ENCODE measurements around the gene SIRT5.

The SIRT5 gene

GRCh38 chr6:13558718-13559117, 15.7 kb upstream of the SIRT5 start:
- no peak overlapping the region for H3K4me3 ChIP-seq (ENCODE audit: low read length)
- no peak overlapping the region for H2AFZ ChIP-seq (ENCODE audit: low read depth, low read length)
- H3K27me3 ChIP-seq (ENCODE audit: low read depth, low read length): no peaks in the 10 kb centered on the region
- H3K4me1 ChIP-seq (ENCODE audit: low read length): no peaks in the 10 kb centered on the region
- no peaks in the 10 kb centered on the region for H3K9me3 ChIP-seq (ENCODE audit: insufficient read depth, low read length)
- no peak overlapping the region for H3K27ac ChIP-seq (ENCODE audit: low read length)
- H3K79me2 ChIP-seq (ENCODE audit: low read length): no peaks in the 10 kb centered on the region
- no peaks in the 10 kb centered on the region for H3K36me3 ChIP-seq (replicated peaks; ENCODE audit: low read depth, low read length)
- H4K20me1 ChIP-seq (ENCODE audit: insufficient read depth, low read length): no peaks in the 10 kb centered on the region
- H3K4me2 ChIP-seq (ENCODE audit: low read length): no peak overlapping the region
- no peak for TF ChIP-seq EZH2phosphoT487 (IDR thresholded peaks at IDR 0.05; ENCODE audit: low read depth)
- TF ChIP-seq, protein P1, sequence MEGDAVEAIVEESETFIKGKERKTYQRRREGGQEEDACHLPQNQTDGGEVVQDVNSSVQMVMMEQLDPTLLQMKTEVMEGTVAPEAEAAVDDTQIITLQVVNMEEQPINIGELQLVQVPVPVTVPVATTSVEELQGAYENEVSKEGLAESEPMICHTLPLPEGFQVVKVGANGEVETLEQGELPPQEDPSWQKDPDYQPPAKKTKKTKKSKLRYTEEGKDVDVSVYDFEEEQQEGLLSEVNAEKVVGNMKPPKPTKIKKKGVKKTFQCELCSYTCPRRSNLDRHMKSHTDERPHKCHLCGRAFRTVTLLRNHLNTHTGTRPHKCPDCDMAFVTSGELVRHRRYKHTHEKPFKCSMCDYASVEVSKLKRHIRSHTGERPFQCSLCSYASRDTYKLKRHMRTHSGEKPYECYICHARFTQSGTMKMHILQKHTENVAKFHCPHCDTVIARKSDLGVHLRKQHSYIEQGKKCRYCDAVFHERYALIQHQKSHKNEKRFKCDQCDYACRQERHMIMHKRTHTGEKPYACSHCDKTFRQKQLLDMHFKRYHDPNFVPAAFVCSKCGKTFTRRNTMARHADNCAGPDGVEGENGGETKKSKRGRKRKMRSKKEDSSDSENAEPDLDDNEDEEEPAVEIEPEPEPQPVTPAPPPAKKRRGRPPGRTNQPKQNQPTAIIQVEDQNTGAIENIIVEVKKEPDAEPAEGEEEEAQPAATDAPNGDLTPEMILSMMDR (IDR thresholded peaks at IDR 0.05; ENCODE audit: low read depth, low read length): no peak
- H3K9ac ChIP-seq (ENCODE audit: low read length): no peak overlapping the region

DNA sequence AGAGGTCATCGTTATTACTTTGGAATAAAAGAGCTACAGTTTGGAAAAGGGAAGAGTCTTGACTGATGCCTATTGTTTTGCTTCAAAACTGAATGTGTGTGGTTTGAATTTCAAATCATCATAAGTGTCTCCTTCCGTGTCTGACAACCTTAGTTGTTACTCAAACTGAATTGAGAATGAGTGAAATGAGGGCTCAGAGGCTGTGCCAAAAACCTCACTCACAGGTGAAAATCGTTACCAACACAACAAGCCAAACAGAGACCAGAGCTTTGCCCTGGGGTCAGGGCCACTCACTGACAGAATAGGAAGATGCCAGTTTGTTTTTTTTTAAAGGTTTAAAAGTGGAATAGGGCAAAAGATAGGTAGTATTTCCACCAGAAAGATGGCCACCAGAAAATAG, 15.2 kb upstream of the SIRT5 start:
- no peaks in the 10 kb centered on the region for H3K36me3 ChIP-seq (replicated peaks; ENCODE audit: low read depth, low read length)
- H2AFZ ChIP-seq (ENCODE audit: low read depth, low read length): no peak overlapping the region
- no peak overlapping the region for H3K4me2 ChIP-seq (ENCODE audit: low read length)
- no peaks in the 10 kb centered on the region for H3K9me3 ChIP-seq (ENCODE audit: insufficient read depth, low read length)
- no peaks in the 10 kb centered on the region for H3K27me3 ChIP-seq (ENCODE audit: low read depth, low read length)
- no peak overlapping the region for H3K9ac ChIP-seq (ENCODE audit: low read length)
- no peak overlapping the region for H3K4me3 ChIP-seq (ENCODE audit: low read length)
- no peaks in the 10 kb centered on the region for H3K79me2 ChIP-seq (ENCODE audit: low read length)
- H3K27ac ChIP-seq (ENCODE audit: low read length): no peak overlapping the region
- H4K20me1 ChIP-seq (ENCODE audit: insufficient read depth, low read length): no peaks in the 10 kb centered on the region
- no peaks in the 10 kb centered on the region for H3K4me1 ChIP-seq (ENCODE audit: low read length)
- TF ChIP-seq EZH2phosphoT487 (IDR thresholded peaks at IDR 0.05; ENCODE audit: low read depth): no peak
- TF ChIP-seq, protein P1 (IDR thresholded peaks at IDR 0.05; ENCODE audit: low read depth, low read length): no peak

DNA sequence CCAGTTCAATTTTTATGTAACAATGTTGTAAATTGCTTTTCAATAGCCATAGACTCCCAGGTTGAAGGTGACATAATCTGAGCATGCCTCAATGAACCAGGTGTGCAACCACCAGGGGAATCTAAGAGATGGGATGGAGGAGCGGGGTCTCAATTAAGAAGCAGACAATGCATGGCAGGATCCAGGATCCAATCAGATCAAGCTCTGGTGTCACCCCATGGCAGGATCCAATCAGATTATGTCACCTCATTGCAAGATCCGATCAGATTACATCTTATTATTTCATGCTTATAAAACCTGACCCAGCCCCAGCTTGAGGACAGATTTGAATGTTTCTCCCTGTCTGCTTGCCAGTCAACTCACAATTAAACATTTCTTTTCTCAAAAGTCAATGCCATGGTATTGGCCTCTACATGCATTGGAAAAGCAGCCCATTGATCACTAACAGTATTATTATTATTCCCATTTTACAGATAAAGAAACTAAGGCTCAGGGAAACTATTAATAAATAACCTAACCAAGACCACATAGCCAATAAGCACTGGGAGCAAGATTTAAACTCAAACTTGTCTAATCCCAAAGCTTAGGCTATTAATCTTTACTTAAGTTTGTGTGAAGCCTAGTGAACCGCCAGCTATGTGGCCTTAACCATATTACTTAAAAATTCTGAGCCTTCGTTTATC, 14.3 kb upstream of the SIRT5 start:
- Histone ChIP-seq H3K27ac (ENCODE audit: low read length) (no peak overlapping the region), H3K4me2 (ENCODE audit: low read length) (no peak overlapping the region), H4K20me1 (ENCODE audit: insufficient read depth, low read length) (no peaks in the 10 kb centered on the region), H3K27me3 (ENCODE audit: low read depth, low read length) (no peaks in the 10 kb centered on the region), H2AFZ (ENCODE audit: low read depth, low read length) (no peak overlapping the region), H3K9me3 (ENCODE audit: insufficient read depth, low read length) (no peaks in the 10 kb centered on the region), H3K79me2 (ENCODE audit: low read length) (no peaks in the 10 kb centered on the region), H3K9ac (ENCODE audit: low read length) (no peak overlapping the region), H3K4me3 (ENCODE audit: low read length) (no peak overlapping the region), H3K4me1 (ENCODE audit: low read length) (no peaks in the 10 kb centered on the region), H3K36me3 (replicated peaks; ENCODE audit: low read depth, low read length) (no peaks in the 10 kb centered on the region)
- TF ChIP-seq, protein P1 (IDR thresholded peaks at IDR 0.05; ENCODE audit: low read depth, low read length): no peak
- no peak for TF ChIP-seq EZH2phosphoT487 (IDR thresholded peaks at IDR 0.05; ENCODE audit: low read depth)

DNA sequence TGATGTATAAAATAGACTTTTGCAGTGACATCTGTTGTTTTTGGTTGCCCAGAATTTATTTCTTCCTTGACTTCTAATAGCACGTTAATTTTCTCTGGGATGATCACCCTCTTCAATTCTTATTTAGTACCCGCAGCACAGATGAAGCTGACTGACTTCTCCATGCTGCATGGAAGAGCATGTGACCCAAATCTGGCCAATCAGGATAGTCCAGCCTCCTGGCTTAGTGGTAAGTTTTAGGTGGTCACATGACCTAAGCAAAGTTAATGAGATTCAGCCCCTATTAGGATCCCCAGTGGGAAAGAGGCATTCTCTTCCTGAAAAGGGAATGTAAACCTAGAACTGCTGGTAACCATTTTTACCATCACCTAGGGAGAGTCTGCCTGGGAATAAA, 13.8 kb upstream of the SIRT5 start:
- H3K9ac ChIP-seq (ENCODE audit: low read length): no peak overlapping the region
- H3K4me3 ChIP-seq (ENCODE audit: low read length): no peak overlapping the region
- H2AFZ ChIP-seq (ENCODE audit: low read depth, low read length): no peak overlapping the region
- no peaks in the 10 kb centered on the region for H3K9me3 ChIP-seq (ENCODE audit: insufficient read depth, low read length)
- H3K27ac ChIP-seq (ENCODE audit: low read length): no peak overlapping the region
- H3K27me3 ChIP-seq (ENCODE audit: low read depth, low read length): no peaks in the 10 kb centered on the region
- no peaks in the 10 kb centered on the region for H3K79me2 ChIP-seq (ENCODE audit: low read length)
- no peaks in the 10 kb centered on the region for H3K4me1 ChIP-seq (ENCODE audit: low read length)
- H3K4me2 ChIP-seq (ENCODE audit: low read length): no peak overlapping the region
- TF ChIP-seq EZH2phosphoT487 (IDR thresholded peaks at IDR 0.05; ENCODE audit: low read depth): no peak
- TF ChIP-seq, protein P1 (IDR thresholded peaks at IDR 0.05; ENCODE audit: low read depth, low read length): no peak
- no peaks in the 10 kb centered on the region for H3K36me3 ChIP-seq (replicated peaks; ENCODE audit: low read depth, low read length)
- H4K20me1 ChIP-seq (ENCODE audit: insufficient read depth, low read length): no peaks in the 10 kb centered on the region

Measured in OCI-LY3 (cell line).